Activated CD4-positive, alpha-beta memory T cell treated with anti-CD3 and anti-CD28 coated beads for 36 hours (primary cell): Measurements from ENCODE around the gene C1orf56. TPM values are rescaled to one million over a fixed set of nuclear protein-coding genes. Genes with fewer than 3 reads are reported as not detected.

Experiments
- total RNA-seq, 2 experiments: library from RNA; stranded (reverse); gene quantifications; one replicate each; pipeline ENCODE4 v1.2.3, GENCODE V29; 2021

C1orf56 gene
- total RNA-seq, 2 experiments from 2014 or later = 1.5 to 1.8 TPM

Other genes starting within 250 kb of the C1orf56 start
- 1 to 10 TPM; 1.4 to 1.7 TPM for gene CTSK, start 239.5 kb upstream of the C1orf56 start, total RNA-seq
- 10 to 100 TPM; 31.1 to 32.3 TPM for gene ARNT, start 171.2 kb upstream of the C1orf56 start, total RNA-seq
- gene CTXND2, start 160.6 kb upstream of the C1orf56 start, total RNA-seq = not detected
- 10 to 100 TPM; 42.3 to 50.0 TPM for gene SETDB1, start 121.4 kb upstream of the C1orf56 start, total RNA-seq
- gene CERS2, start 72.9 kb upstream of the C1orf56 start, total RNA-seq = 100 to 1,000 TPM; 153 to 160 TPM
- under 1 TPM in 1 of 2 experiments, not detected in 1; 0.19 TPM for gene ANXA9, start 65.5 kb upstream of the C1orf56 start, total RNA-seq
- gene MINDY1, start 40.8 kb upstream of the C1orf56 start, total RNA-seq = 10 to 100 TPM; 16.4 to 18.3 TPM
- gene PRUNE1, start 39.3 kb upstream of the C1orf56 start, total RNA-seq = 10 to 100 TPM; 12.5 to 17.5 TPM
- 1 to 10 TPM in 1 of 2 experiments, under 1 TPM in 1; 0.64 to 1.3 TPM for gene BNIPL, start 11.2 kb upstream of the C1orf56 start, total RNA-seq
- gene CDC42SE1, start 11.9 kb downstream of the C1orf56 start, total RNA-seq = 100 to 1,000 TPM; 135 to 136 TPM
- gene MLLT11, start 12.6 kb downstream of the C1orf56 start, total RNA-seq = 1 to 10 TPM; 1.9 to 2.4 TPM
- 10 to 100 TPM; 13.6 to 14.9 TPM for gene GABPB2, start 23.0 kb downstream of the C1orf56 start, total RNA-seq
- gene SEMA6C, start 98.9 kb downstream of the C1orf56 start, total RNA-seq = 1 to 10 TPM; 1.9 to 2.5 TPM
- 10 to 100 TPM; 24.2 to 26.7 TPM for gene TNFAIP8L2, start 108.9 kb downstream of the C1orf56 start, total RNA-seq
- gene LYSMD1, start 118.2 kb downstream of the C1orf56 start, total RNA-seq = 1 to 10 TPM; 1.8 to 2.6 TPM
- 10 to 100 TPM; 67.5 to 67.8 TPM for gene SCNM1, start 118.4 kb downstream of the C1orf56 start, total RNA-seq
- gene TMOD4, start 128.2 kb downstream of the C1orf56 start, total RNA-seq = 1 to 10 TPM; 1.7 to 2.7 TPM
- gene VPS72, start 142.4 kb downstream of the C1orf56 start, total RNA-seq = 10 to 100 TPM; 77.6 to 80.4 TPM
- gene PIP5K1A, start 150.8 kb downstream of the C1orf56 start, total RNA-seq = 10 to 100 TPM; 78.6 to 84.3 TPM
- 100 to 1,000 TPM; 212 to 227 TPM for gene PSMD4, start 207.0 kb downstream of the C1orf56 start, total RNA-seq
- 10 to 100 TPM; 27.1 to 27.2 TPM for gene ZNF687, start 234.5 kb downstream of the C1orf56 start, total RNA-seq